NAMALWA (cell line): Measurements from ENCODE around the gene NEK10.

Source experiments
- DNase-seq: peaks from one replicate; pipeline ENCODE4 v3.0.0-alpha.2; 2015; ENCODE audit warnings: low spot score

NEK10 gene

GRCh38 chr3:27060336-27060735 lies 308.8 kb downstream of the NEK10 start:
- no peak for DNase-seq
